HepG2 (cell line): ENCODE results near the gene LMAN2L. TPM values are rescaled to one million over a fixed set of nuclear protein-coding genes. Genes with fewer than 3 reads are reported as not detected.

Experiments
- ATAC-seq: fragments of 200-7000 bp; cut with Tn5 transposase; 3 replicates; pipeline ENCODE4 v1.9.1; 2020; ENCODE audit warnings: mild to moderate bottlenecking, moderate library complexity
- BruUV-seq: library from RNA; stranded (reverse); fragments of 400-500 nt; replicated peaks from 2 replicates; lab custom pipeline; 2021; lab: Mats Ljungman, UMichigan
- CTCF ChIA-PET: fragments of 300-600 bp; formaldehyde crosslinking; extraction: SDS; loops from one replicate; lab custom pipeline; 2021; ENCODE audit warnings: low total read pairs, inconsistent platforms, low intra/inter-chr PET ratio; lab: Yijun Ruan, JAX
- POLR2A ChIA-PET: fragments of 350-600 bp; sonication (Branson Sonifier 250); formaldehyde crosslinking; loops from one replicate; lab custom pipeline; 2020; ENCODE audit warnings: antibody characterized with exemption, inconsistent platforms; lab: Yijun Ruan, JAX
- DNase-seq: peaks from one replicate; pipeline ENCODE4 v3.0.0-alpha.2; 2015; ENCODE audit warnings: low spot score
- FAIRE-seq: peaks from 3 replicates; lab custom pipeline; 2011; peaks lifted over from hg19 to GRCh38; lab: Jason Lieb, UNC
- H2AFZ ChIP-seq: one replicate; pipeline ENCODE4 v1.6.1; 2011; ENCODE audit warnings: low read length, inconsistent platforms
- H3K27ac ChIP-seq: fragments of 300-600 bp; 3 replicates; pipeline ENCODE4 v1.8.0; 2011; ENCODE audit warnings: mixed run types, mild to moderate bottlenecking, mixed read lengths, low read length, inconsistent platforms; ENCODE audit not compliant: insufficient read depth; ENCODE audit errors: extremely low read length
- H3K27me3 ChIP-seq, 2 experiments: fragments of 200-600 bp in 1 of 2; 2 replicates in 1 of 2; 3 replicates in 1 of 2; pipeline versions ENCODE4 v1.6.0 to v1.8.0; 2011; ENCODE audit warnings: low read length in 2 of 2, mild to moderate bottlenecking in 2 of 2, moderate library complexity in 2 of 2, inconsistent platforms in 1 of 2; ENCODE audit not compliant: insufficient read depth in 2 of 2, control insufficient read depth in 1 of 2
- H3K36me3 ChIP-seq, 2 experiments: fragments of 200-600 bp in 1 of 2; replicated peaks in 1 of 2; 2 replicates in 1 of 2; 3 replicates in 1 of 2; pipeline versions ENCODE4 v1.5.1 to v1.8.0; 2011; ENCODE audit warnings: low read length in 2 of 2, inconsistent platforms in 1 of 2; ENCODE audit not compliant: insufficient read depth in 2 of 2, control insufficient read depth in 1 of 2
- H3K4me1 ChIP-seq: 2 replicates; pipeline ENCODE4 v1.5.1; 2012; ENCODE audit warnings: low read length, inconsistent platforms; ENCODE audit not compliant: insufficient read depth
- H3K4me2 ChIP-seq: 2 replicates; pipeline ENCODE4 v1.6.0; 2011; ENCODE audit warnings: low read depth, low read length, inconsistent platforms
- H3K4me3 ChIP-seq, 3 experiments: fragments of 200-600 bp in 1 of 3; sonication (generic), shearing (Covaris generic) in 1 of 3; replicated peaks in 1 of 3; 2 replicates each; pipeline ENCODE4 v1.5.1; 2011 to 2016; ENCODE audit warnings: low read length in 3 of 3, inconsistent platforms in 2 of 3, low read depth in 2 of 3, mild to moderate bottlenecking in 2 of 3, control low read depth in 1 of 3, mixed read lengths in 1 of 3; ENCODE audit not compliant: insufficient read depth in 1 of 3
- H3K79me2 ChIP-seq: one replicate; pipeline ENCODE4 v1.6.1; 2011; ENCODE audit warnings: low read length, inconsistent platforms; ENCODE audit not compliant: insufficient read depth
- H3K9ac ChIP-seq: 2 replicates; pipeline ENCODE4 v1.6.0; 2011; ENCODE audit warnings: mild to moderate bottlenecking, low read depth, low read length, inconsistent platforms; ENCODE audit not compliant: insufficient read depth
- H3K9me3 ChIP-seq: 2 replicates; pipeline ENCODE4 v1.5.1; 2012; ENCODE audit warnings: mild to moderate bottlenecking, low read length
- H4K20me1 ChIP-seq: 2 replicates; pipeline ENCODE4 v1.6.0; 2011; ENCODE audit warnings: inconsistent platforms, mild to moderate bottlenecking, low read length, moderate library complexity; ENCODE audit not compliant: insufficient read depth
- AGO2 ChIP-seq: fragments of 200-400 bp; formaldehyde crosslinking; optimal IDR thresholded peaks from 2 replicates; pipeline ENCODE3; 2017; ENCODE audit warnings: mild to moderate bottlenecking, low read depth, low read length, moderate library complexity
- ATF7-NPFF ChIP-seq: sonication (generic); formaldehyde crosslinking; IDR thresholded peaks from 2 replicates; pipeline ENCODE4 v1.8.1; 2023; ENCODE audit warnings: mild to moderate bottlenecking, low read depth, missing genetic modification reagents, moderate library complexity
- CBX5 ChIP-seq: sonication (generic); formaldehyde crosslinking; IDR thresholded peaks from 2 replicates; pipeline ENCODE4 v1.4.0; 2020; ENCODE audit warnings: missing genetic modification reagents, borderline replicate concordance
- EP300 ChIP-seq, 3 experiments: sonication (generic) in 1 of 3; formaldehyde crosslinking in 1 of 3; IDR thresholded peaks; 2 replicates each; pipeline versions ENCODE4 v1.5.1 to v1.6.1; 2011 to 2020; ENCODE audit warnings: low read depth in 2 of 3, low read length in 2 of 3, borderline replicate concordance in 1 of 3, improper control_type of control experiment in 1 of 3, mild to moderate bottlenecking in 1 of 3, missing genetic modification reagents in 1 of 3, moderate library complexity in 1 of 3
- NR2C2 ChIP-seq: sonication (generic); formaldehyde crosslinking; IDR thresholded peaks from 2 replicates; pipeline ENCODE4 v1.4.0; 2020; ENCODE audit warnings: missing genetic modification reagents, mild to moderate bottlenecking, moderate library complexity, borderline replicate concordance
- PAX8 ChIP-seq: sonication (generic); formaldehyde crosslinking; IDR thresholded peaks from 2 replicates; pipeline ENCODE4 v1.8.0; 2022; ENCODE audit warnings: mild to moderate bottlenecking, missing genetic modification reagents, borderline replicate concordance
- PCBP2 ChIP-seq: fragments of 200-400 bp; formaldehyde crosslinking; optimal IDR thresholded peaks from 2 replicates; pipeline ENCODE3; 2018; ENCODE audit warnings: low read length, low read depth; ENCODE audit not compliant: poor library complexity, severe bottlenecking
- POLR2A ChIP-seq, 2 experiments: IDR thresholded peaks; 2 replicates each; pipeline ENCODE4 v1.6.1; 2011; ENCODE audit warnings: low read depth in 2 of 2, low read length in 2 of 2, mild to moderate bottlenecking in 1 of 2, moderate library complexity in 1 of 2; ENCODE audit not compliant: insufficient read depth in 1 of 2
- ZFP41 ChIP-seq: sonication (generic); formaldehyde crosslinking; IDR thresholded peaks from 2 replicates; pipeline ENCODE4 v1.4.0; 2020; ENCODE audit warnings: mild to moderate bottlenecking, missing genetic modification reagents, borderline replicate concordance
- ZNF788 ChIP-seq: sonication (generic); formaldehyde crosslinking; IDR thresholded peaks from 2 replicates; pipeline ENCODE4 v1.5.0; 2020; ENCODE audit warnings: mild to moderate bottlenecking, missing genetic modification reagents, borderline replicate concordance
- ZNF790 ChIP-seq: sonication (generic); formaldehyde crosslinking; IDR thresholded peaks from 2 replicates; pipeline ENCODE4 v1.8.0; 2022; ENCODE audit warnings: missing genetic modification reagents, mild to moderate bottlenecking, borderline replicate concordance
- WGBS: methylation state at CpG from one replicate; pipeline ENCODE4 v1.1.6; 2017; ENCODE audit warnings: low lambda C conversion rate; 5-methylcytosine and 5-hydroxymethylcytosine counted together
- in situ Hi-C: cut with HindIII; loops from 2 replicates; pipeline ENCODE4 v1.10.0; 2017; ENCODE audit warnings: low pct_unique_long_range_greater_than_20kb; ENCODE audit not compliant: extremely low pct_ligation_motif_present
- intact Hi-C: fragments of 100-400 bp; cut with micrococcal nuclease; formaldehyde crosslinking; loops from one replicate; pipeline ENCODE4 v1.10.0; 2022; ENCODE audit not compliant: unreplicated experiment
- polyA plus RNA-seq, 8 experiments: library from polyadenylated mRNA; depleted of rRNA in 3 of 8; stranded (reverse) in 7 of 8; unstranded in 1 of 8; fragments of >200 nt; fragmentation: Illumina TruSeq in 4 of 8; extraction: Trizol in 4 of 8; gene quantifications; 2 replicates each; pipeline versions ENCODE4 v1.2.1 to v1.2.3, GENCODE V29; 2011 to 2016; ENCODE audit warnings: low read depth in 4 of 8, missing spikeins in 1 of 8, mixed read lengths in 1 of 8; ENCODE audit not compliant: insufficient read depth in 1 of 8
- total RNA-seq, 5 experiments: library from RNA; depleted of rRNA; stranded (reverse); fragments of >200 nt; fragmentation: Illumina TruSeq; extraction: Trizol; gene quantifications; 2 replicates each; pipeline ENCODE4 v1.2.3, GENCODE V29; 2016; ENCODE audit warnings: low read depth in 1 of 5
- TF ChIP-seq, protein P1 (sequence below): sonication (generic); formaldehyde crosslinking; IDR thresholded peaks from 2 replicates; pipeline ENCODE4 v1.9.0; 2021; ENCODE audit warnings: missing genetic modification reagents, mild to moderate bottlenecking, borderline replicate concordance
- TF ChIP-seq, protein P2 (sequence below): sonication (generic); formaldehyde crosslinking; IDR thresholded peaks from 2 replicates; pipeline ENCODE4 v1.5.0; 2020; ENCODE audit warnings: mild to moderate bottlenecking, missing genetic modification reagents, borderline replicate concordance
- TF ChIP-seq, protein P3 (sequence below): sonication (generic); formaldehyde crosslinking; IDR thresholded peaks from 2 replicates; pipeline ENCODE4 v1.4.0; 2020; ENCODE audit warnings: mild to moderate bottlenecking, missing genetic modification reagents
- TF ChIP-seq, protein P4 (sequence below): sonication (generic); formaldehyde crosslinking; conservative IDR thresholded peaks from 2 replicates; pipeline ENCODE4 v1.8.0; 2022; ENCODE audit warnings: mild to moderate bottlenecking, moderate library complexity, missing genetic modification reagents

Gene LMAN2L
- total and polyA plus RNA-seq, 2 of the 13 experiments (the other 11 are each of a cell fraction or from before 2014, with no cell fraction given) = 39.1 to 57.9 TPM

DNA sequence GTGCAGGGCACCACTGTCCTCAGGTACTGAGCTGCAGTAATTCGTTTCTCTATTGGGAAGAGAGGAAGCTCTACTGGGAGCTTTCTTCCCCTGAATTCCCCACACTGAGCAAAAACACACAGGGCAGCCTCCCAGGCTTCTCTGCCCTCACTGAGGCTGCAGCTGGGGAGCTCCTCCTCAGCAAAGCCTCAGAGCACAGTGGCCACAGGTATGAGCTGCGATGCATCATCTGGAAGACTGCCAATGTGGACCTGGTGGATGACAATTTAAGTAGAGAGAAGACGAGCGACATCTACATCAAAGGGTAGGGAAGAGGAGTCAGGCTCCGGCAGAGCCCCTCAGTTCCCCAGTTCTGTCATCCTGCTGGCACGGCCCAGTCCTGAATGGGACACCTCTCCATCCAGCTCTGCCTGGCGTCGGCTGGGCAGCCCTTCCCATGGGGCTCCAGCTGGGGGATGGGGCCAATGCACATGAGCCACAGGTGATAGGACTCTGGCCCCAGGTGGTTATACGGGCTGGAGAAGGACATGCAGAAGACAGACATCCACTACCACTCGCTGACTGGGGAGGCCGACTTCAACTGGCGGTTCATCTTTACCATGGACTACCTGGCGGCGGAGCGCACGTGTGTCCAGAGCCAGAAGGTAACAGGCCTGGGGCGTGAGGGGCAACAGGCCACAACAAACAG, 37.6 kb downstream of the LMAN2L start:
- POLR2A ChIA-PET = no interaction called here
- no peak overlapping the region for H2AFZ ChIP-seq
- H3K4me2 ChIP-seq = no peak overlapping the region
- no peaks in the 10 kb centered on the region for H3K27me3 ChIP-seq
- no peak overlapping the region for H3K4me3 ChIP-seq
- H3K79me2 ChIP-seq = no peaks in the 10 kb centered on the region
- CTCF ChIA-PET = no interaction called here
- peaks cover 13 to 31% of the 10 kb centered on the region in 2 experiments; a peak in 4 of 5 replicates for H3K36me3 ChIP-seq
- in situ Hi-C loops (no loop called here), intact Hi-C loops (no loop called here)
- WGBS = 93% methylated on average over 17 of the region's 17 CpGs
- H3K27ac ChIP-seq = no peak overlapping the region
- no peak overlapping the region for H3K9ac ChIP-seq
- BruUV-seq = no TSS peak
- no peak for DNase-seq
- no peak for FAIRE-seq
- no peaks in the 10 kb centered on the region; the same call in 1 of the 2 replicates for H4K20me1 ChIP-seq
- no peak for ATAC-seq
- no peaks in the 10 kb centered on the region for H3K9me3 ChIP-seq
- H3K4me1 ChIP-seq = no peaks in the 10 kb centered on the region
- TF ChIP-seq PAX8 (CRISPR knock-in tag) = no peak
- TF ChIP-seq ZNF788 = no peak
- TF ChIP-seq, protein P1, sequence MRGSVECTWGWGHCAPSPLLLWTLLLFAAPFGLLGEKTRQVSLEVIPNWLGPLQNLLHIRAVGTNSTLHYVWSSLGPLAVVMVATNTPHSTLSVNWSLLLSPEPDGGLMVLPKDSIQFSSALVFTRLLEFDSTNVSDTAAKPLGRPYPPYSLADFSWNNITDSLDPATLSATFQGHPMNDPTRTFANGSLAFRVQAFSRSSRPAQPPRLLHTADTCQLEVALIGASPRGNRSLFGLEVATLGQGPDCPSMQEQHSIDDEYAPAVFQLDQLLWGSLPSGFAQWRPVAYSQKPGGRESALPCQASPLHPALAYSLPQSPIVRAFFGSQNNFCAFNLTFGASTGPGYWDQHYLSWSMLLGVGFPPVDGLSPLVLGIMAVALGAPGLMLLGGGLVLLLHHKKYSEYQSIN (CRISPR knock-in tag) = no peak
- TF ChIP-seq, protein P2, sequence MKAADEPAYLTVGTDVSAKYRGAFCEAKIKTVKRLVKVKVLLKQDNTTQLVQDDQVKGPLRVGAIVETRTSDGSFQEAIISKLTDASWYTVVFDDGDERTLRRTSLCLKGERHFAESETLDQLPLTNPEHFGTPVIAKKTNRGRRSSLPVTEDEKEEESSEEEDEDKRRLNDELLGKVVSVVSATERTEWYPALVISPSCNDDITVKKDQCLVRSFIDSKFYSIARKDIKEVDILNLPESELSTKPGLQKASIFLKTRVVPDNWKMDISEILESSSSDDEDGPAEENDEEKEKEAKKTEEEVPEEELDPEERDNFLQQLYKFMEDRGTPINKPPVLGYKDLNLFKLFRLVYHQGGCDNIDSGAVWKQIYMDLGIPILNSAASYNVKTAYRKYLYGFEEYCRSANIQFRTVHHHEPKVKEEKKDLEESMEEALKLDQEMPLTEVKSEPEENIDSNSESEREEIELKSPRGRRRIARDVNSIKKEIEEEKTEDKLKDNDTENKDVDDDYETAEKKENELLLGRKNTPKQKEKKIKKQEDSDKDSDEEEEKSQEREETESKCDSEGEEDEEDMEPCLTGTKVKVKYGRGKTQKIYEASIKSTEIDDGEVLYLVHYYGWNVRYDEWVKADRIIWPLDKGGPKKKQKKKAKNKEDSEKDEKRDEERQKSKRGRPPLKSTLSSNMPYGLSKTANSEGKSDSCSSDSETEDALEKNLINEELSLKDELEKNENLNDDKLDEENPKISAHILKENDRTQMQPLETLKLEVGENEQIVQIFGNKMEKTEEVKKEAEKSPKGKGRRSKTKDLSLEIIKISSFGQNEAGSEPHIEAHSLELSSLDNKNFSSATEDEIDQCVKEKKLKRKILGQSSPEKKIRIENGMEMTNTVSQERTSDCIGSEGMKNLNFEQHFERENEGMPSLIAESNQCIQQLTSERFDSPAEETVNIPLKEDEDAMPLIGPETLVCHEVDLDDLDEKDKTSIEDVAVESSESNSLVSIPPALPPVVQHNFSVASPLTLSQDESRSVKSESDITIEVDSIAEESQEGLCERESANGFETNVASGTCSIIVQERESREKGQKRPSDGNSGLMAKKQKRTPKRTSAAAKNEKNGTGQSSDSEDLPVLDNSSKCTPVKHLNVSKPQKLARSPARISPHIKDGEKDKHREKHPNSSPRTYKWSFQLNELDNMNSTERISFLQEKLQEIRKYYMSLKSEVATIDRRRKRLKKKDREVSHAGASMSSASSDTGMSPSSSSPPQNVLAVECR (CRISPR knock-in tag) = no peak
- TF ChIP-seq POLR2A (IDR thresholded peaks at IDR 0.05; ENCODE audit: insufficient read depth in 1 of 2, low read depth in 2 of 2, low read length in 2 of 2) = 0 out of 4 replicates have a peak, but pooled peaks of 1 of the 2 experiments have one; percentile 24
- TF ChIP-seq EP300 (IDR thresholded peaks at IDR 0.05; ENCODE audit: low read depth in 2 of 2, low read length in 2 of 2) = no peak
- no peak for TF ChIP-seq EP300 (CRISPR knock-in tag; IDR thresholded peaks at IDR 0.05; ENCODE audit: borderline replicate concordance)
- TF ChIP-seq ATF7-NPFF (CRISPR knock-in tag) = no peak
- TF ChIP-seq, protein P3, sequence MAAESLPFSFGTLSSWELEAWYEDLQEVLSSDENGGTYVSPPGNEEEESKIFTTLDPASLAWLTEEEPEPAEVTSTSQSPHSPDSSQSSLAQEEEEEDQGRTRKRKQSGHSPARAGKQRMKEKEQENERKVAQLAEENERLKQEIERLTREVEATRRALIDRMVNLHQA (CRISPR knock-in tag) = no peak
- TF ChIP-seq ZNF790 (CRISPR knock-in tag) = no peak
- TF ChIP-seq NR2C2 (CRISPR knock-in tag) = no peak
- no peak for TF ChIP-seq PCBP2
- TF ChIP-seq AGO2 = peak; percentile 39
- TF ChIP-seq ZFP41 = no peak
- no peak for TF ChIP-seq CBX5 (CRISPR knock-in tag)
- TF ChIP-seq, protein P4, sequence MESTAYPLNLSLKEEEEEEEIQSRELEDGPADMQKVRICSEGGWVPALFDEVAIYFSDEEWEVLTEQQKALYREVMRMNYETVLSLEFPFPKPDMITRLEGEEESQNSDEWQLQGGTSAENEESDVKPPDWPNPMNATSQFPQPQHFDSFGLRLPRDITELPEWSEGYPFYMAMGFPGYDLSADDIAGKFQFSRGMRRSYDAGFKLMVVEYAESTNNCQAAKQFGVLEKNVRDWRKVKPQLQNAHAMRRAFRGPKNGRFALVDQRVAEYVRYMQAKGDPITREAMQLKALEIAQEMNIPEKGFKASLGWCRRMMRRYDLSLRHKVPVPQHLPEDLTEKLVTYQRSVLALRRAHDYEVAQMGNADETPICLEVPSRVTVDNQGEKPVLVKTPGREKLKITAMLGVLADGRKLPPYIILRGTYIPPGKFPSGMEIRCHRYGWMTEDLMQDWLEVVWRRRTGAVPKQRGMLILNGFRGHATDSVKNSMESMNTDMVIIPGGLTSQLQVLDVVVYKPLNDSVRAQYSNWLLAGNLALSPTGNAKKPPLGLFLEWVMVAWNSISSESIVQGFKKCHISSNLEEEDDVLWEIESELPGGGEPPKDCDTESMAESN (CRISPR knock-in tag) = no peak
